HL-60/S4 treated with retinoic acid at 250 ng/mL for 4 days and 3 days (cell line): ENCODE data around the gene LRRC2.
"Not testable (repeated sequence)": the region's sequence is repeated elsewhere in the genome, so short reads cannot be mapped to it uniquely, and the experiment has no call there.

Experiments
- in situ Hi-C: fragments of 300-500 bp; cut with MboI; formaldehyde crosslinking; loops from 2 replicates; pipeline ENCODE4 v1.7.0; 2022; ENCODE audit warnings: low sequenced_read_pairs

LRRC2 gene

DNA sequence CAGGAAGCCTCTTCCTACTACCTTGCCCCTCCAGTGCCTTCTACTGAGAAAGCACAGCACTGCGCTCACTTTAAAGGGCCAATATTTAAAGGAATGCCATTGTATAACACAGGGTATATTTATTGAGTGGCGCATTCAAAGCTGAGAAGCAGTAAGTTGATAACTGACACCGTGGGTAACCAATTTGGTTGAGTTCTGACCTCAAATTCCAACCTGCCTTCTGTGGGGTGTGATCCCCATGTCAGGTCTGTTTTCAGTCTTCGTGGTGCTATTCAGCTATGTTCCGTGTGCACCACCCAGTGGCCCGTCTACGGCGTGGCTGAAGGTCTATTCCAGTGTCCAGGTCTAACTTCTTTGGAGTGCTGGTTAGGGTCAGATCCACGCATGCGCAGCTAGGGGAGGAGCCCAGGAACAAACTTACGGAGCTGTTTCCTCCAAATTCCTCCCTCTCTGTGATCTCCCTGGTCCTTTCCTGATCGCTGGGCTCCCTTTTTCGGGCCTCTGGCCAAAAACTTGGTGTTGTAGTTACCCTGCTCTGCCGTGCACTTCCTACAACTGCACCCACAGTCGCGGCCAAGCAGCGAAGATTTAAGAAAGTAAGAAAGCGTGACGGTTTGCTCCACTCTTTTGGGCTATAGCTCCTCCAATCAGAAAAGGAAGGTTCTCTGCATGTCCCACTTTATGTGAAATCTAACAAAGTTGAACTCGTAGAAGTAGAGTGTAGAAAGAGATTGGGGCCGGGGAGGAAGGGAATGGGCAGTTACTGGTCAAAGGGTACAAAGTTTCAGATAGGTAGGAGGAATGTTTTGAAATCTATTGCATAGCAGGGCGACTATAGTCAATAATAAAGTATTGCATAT, 7.7 kb downstream of the LRRC2 start:
- in situ Hi-C loops = no loop called here

DNA sequence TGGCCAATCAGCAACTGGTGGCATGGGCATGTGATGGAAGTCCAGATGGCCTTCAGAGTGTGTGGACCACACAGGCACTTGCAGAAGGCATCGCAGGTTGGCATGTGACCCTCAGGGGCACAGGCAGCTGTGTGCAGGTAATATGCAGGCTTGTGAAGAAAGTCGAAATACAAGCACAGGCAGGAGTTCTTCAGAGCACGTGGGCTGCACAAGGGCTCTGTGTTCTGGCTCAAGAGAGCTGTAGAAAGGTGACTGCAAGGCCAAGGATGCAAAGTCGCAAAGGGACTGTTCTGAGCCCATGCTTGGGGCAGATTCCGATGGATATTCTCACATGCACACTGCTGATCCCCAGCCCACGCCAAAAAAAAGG, 8.3 kb downstream of the LRRC2 start:
- in situ Hi-C loops = no loop called here

DNA sequence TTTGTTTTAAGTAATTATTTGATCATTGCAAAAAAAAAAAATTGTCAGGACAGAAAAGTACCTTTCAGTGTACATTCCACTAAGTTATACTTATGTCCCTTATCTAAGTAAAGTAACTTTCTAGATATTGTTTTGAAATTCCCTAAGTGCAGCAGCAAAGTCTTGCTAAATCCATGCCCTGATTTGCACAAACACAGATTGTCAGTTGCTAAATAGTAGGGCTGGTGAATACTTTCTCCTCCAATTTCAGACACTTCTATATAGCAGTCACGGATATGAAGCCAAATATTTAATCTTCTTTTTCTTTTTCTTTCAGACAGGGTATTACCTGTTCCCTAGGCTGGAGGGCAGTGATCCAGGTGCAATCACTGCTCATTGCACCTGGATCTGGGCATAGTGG, 12.9 kb downstream of the LRRC2 start:
- in situ Hi-C loops = no loop called here

DNA sequence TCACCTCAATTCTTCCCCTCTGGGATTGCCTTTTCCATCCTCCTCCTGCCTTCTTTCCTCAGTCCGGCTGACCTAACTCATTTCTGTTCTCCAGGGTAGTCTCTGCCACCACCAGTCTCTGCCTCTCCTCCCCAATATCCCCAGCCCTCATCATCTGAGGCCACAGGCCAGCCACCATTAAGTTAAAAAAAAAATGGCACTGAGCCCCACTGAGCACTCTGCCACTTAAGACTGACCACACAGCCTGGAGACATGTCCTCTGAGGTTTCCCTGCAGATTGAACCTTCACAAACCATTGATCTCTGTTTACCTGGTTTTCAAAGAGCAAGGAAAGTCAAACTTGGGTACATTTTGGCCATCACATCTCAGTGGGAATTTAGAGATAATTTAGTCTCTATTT, 13.6 kb downstream of the LRRC2 start:
- in situ Hi-C loops = no loop called here

DNA sequence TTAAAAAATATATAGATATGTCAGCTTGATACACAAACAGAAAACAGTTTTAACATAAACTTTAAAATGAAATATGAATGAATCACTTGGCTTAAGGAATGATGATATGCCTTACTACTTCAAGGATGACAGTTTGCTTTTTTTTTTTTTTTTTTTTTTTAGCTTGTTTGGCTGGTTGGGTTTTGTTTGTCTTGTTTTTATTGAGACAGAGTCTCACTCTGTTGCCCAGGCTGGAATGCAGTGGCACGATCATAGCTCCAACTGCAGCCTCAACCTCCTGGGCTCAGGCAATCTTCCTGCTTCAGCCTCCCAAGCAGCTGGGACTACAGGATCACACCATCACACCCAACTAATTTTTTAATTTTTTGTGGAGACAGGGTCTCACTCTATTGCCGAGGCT, 14.5 kb downstream of the LRRC2 start:
- in situ Hi-C loops = no loop called here

DNA sequence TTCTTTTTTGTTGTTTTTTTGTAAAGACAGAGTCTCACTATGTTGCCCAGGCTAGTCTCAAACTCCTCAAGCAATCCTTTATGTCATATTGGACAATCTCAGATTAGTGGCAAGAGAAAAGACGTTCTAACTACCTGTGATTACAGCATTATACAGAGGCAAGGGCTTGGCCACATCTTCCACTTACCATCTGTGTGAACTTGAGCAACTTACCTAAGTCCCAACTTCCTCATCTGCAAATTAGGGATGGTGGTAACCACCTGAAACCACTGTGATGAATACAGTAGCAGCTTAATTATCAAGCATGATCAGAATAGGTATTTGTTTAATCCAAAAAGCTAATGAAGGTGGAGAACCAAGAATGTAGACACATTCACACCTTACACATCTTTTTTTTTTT, 16.1 kb downstream of the LRRC2 start:
- in situ Hi-C loops = no loop called here

DNA sequence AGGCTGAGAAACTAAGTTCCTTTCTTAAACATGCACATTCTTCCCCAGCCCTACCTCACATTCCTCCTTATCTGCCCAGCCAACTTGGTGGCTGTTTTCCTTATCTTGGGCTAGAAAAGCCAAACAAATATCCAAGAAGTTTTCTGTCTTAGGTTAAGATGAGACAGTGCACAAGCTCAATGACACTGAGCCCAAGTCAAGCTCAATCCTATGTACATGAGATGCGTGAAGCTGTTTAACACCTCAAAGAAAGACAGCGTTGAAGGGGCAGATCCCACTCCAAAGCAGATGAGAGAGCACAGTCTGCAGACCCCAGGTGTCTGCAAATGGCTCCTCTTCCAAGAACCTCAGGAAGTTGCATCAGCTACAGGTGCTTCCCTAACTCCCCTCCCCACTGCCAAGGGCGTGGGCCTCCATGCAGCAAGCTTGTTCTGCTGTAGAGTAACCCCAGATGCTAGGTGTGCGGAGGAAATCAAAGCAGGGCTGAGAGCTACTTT, 16.6 kb downstream of the LRRC2 start:
- in situ Hi-C loops = no loop called here

DNA sequence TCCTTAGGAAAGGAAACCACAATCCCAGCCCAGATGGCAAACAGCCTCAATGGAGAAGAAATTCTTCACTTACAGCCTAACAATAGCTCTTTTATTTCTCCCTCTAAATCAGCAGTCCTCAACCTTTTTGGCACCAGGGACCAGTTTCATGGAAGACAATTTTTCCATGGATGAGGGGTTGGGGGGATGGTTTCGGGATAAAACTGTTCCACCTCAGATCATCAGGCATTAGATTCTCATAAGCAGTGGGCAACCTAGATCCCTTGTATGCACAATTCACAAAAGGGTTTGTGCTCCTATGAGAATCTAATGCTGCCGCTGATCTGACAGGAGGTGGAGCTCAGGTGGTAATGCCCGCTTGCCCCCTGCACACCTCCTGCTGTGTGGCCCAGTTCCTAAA, 17.5 kb downstream of the LRRC2 start:
- in situ Hi-C loops = not testable (repeated sequence)

DNA sequence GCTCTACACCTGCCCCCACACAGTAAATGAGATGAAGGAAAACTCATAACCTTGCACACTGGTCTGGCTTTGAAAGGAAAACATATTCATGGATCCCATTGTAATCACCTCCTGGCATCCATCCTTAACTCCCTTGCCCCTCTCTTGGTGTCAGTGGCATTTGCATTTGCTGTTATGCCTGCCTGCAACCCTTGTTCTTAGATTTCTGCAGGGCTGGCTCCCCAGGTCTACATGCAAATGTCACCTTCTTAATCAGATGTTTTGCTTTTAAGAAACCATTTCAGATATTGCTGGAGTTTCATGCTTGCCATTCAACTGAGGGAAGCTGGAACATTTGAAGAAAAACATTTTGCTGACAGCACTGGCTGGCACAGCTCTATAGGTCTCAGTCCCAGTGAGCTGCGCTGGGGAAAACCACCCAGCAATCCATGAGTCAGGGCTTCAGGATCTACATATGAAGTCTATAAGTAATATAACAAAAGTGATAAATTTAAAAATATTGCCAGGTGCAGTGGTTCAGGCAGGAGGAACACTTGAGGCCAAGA, 19.1 kb downstream of the LRRC2 start:
- in situ Hi-C loops = no loop called here

DNA sequence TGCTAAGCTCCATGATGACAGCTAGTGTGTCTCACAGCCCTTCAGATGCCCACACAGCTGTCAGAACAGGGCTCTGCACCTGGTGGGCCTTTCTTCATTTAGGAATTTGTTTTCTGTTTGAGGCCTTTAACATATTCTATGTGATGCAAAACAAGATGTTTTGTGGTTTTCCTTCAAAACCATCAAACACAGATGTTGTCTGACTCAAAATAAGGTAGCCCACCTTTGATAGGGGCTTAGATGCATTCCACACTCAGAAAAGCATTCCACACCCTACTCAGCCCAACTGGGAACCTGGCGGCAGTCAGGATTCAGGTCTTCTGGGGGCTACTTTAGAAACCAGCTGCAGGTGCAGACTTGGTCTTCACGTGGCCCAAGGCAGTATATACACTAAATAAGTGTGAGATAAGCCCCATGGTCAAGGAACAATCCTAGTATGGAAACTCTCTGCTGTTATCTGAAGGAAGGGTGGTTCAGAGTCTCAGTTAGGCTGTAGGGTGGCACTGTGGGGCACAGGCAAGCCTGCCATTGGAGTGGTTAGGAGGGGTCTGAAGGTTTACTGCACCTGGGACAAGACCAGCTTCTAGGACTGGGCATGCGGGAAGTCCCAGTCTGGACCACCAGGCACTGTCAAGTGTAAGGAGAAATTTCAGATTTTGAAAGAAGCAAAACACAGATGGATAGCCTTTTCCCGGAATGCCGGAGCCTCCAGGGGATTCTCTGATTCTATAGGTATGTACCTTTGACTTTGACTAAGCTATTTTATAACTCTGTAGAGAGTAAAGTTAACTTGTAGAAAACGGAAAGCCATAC, 20.1 kb downstream of the LRRC2 start:
- in situ Hi-C loops = no loop called here

DNA sequence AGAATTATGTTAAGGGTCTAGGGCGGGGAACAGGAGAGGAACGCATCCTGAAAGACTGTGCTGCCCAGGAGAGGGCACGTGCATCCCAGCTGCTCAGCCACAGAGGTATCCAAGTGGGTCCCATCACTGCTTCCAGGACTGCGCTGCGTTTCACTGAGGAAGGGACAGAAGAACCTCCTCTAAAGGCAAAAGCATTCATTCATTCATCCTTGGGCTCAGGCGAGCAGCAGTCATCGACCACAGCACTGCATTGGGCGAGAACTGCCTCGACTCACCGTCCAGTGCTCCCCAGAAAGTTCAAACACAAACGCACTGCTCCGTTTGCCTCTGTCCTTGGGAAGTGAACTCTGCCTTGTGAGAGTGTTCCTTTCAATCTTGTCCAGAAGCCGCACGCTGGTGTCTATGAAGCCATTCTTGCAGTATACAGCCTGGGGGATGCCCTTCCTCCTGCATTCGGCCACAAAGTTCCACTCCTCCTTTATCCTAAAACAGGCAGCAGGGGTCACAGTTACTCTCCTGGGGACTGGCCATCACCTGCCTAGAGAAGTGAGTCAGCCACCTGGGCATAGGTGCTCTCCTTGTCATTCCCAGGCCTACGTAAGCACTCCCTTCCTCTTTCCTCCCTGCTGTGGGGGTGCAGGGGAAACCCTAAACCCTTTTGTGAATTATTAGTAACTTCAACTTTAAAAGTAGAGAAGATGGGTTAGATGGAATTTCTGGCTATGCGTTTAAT, 21.2 kb downstream of the LRRC2 start:
- in situ Hi-C loops = no loop called here

DNA sequence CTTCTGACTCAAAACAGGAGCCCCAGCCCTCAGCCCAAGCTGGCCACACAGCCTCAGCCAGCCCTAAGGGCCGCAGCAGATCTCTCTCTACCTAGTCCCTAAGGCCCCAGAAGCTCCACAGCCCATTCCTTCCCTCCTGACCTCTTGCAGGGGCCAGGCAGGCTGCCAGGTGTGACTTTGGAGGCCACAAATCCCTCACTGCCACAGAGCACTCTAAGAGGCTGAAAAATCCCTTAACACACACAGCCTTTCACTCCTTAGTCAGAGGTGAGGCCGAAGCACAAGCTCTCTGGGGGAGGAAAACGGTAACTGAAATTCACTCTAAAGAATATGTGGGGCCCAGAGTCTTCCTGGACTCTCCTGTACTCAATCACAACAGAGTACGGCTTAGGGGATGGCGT, 23.3 kb downstream of the LRRC2 start:
- in situ Hi-C loops = no loop called here

DNA sequence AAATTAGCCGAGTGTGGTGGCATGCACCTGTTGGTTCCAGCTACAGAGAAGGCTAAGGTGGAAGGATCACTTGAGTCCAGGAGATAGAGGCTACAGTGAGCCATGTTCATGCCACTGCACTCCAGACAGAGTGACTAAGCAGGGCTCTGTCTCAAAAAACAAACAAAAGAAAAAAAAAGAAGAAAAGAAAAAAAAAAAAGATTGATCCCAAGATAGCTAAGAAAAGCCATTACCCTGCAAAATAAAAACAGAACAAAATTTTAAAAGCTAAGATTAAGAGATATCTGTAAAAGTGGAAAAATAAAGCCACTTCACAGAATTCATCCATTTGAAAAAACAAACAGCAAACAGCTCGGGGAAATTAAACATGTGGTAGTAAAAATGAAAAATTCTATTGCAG, 23.8 kb downstream of the LRRC2 start:
- in situ Hi-C loops = no loop called here

DNA sequence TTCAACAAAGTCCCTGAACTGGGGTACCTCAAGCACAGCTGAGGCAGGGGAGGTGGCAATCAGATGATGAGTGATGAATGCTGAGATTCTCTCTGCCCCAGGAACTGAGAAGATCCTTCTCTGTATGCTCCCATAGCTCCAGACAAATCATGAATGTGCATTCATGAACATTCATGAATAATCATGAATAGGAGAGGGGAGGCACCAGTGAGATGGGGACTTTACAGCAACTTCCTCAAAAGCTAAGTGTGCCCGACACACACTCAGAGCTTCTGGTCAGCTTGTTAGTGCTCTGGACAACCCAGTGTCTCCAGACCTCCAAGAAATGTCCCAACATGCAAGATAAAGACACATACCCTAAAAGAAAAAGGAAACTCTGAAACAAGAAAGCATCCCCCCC, 24.3 kb downstream of the LRRC2 start:
- in situ Hi-C loops = no loop called here

DNA sequence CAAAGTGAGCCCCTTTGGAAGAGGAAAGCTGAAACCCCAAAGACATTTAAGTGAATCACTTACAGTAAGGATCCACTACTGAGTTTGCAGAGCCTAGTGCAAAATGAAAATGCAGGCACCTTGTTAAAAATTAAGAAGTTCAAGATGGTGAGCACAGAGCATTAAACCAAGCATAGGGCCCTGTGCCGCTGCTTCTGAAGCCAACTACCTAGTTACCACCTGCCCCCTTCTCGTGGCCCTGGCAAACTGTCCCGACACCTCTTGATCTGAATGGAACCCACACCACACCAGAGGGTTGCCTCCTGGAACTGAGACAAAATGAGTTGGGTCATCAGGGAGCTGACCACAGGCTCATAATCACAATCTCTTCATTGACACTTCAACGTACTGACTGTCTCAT, 25.6 kb downstream of the LRRC2 start:
- in situ Hi-C loops = no loop called here

DNA sequence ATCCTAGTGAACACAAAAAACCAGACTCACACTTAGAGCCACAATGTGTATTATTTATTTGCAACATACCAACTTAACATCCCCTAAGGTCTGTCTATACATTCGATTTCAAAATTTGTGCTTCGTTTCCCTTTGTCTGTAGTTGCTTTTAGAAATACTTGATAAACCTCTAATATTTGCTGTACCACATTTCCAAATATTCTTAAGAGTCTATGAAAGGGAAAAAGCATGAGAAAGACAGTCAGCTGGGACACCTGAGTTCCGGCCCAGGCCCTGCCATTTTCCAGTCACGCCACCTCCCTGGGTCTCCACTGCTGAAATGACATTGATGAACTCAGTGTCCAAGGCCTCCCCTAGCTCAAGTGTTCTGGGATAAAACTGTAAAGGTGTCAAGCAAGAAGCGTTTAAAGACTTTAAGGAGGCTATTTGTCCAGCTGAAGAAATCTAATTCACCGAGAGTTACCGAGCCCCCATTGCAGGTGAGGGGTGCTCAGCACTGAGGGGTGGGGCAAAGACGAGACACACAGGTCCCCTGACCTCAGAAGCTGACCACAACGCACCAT, 26.6 kb downstream of the LRRC2 start:
- in situ Hi-C loops = no loop called here

DNA sequence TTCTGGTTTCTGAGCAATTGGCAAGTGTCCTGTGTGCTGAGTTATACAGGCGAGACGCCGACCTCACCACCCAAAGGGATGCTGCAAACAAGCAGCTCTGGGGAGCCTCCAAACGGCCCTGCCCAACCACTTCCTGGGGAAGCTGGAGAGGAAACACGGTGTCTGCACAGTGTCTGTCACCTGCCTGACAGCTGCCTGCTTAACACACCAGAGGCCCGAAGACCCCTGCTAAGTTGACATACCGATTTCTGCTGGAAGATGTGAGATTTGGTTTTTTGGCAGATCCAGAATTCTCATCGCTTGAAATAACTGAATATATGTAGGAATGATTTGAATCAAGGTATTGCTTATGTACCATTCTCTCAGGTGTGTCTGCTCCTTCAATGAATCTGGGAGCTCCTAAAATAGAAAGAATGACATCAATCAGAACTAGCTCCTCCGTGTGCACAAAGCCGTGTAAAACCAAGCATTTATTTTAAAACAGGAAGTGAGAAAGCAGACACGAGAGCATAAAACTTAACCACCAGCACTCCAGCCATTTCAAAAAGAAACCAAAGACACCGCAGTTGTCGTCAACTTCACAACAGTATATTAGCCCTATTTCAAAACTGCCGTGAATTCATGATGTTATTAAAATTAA, 27.2 kb downstream of the LRRC2 start:
- in situ Hi-C loops = no loop called here

DNA sequence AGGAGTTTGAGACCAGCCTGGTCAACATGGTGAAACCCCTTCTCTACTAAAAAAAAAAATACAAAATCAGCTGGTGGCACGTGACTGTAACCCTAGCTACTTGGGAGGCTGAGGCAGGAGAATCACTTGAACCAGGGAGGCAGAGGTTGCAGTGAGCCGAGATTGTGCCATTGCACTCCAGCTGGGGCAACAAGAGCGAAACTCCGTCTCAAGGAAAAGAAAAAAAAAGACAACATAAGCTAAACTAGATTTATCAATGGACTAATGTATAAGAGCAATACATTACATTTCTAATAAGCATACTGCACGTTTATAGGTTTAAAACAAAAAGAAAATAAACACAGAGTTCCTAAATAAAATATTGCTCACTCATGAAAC, 27.7 kb downstream of the LRRC2 start:
- in situ Hi-C loops = not testable (repeated sequence)

DNA sequence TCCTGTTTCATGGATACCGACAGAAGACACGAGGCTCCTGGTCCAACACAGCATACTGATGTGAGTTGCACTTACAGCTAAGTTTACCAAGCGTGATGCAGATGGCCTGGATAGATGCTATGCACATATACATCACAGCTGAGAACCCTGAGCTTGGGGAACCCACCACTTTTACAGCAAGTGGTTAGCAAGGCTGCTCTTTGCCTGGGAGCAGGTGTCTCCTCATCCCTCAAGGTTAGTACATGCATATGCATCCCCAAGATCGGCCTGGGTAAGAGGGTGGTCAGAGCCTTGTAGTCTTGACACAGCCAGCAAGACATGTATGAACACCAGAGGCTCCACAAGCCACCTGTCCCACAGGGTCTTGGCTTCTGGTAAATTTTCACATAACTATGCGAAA, 28.3 kb downstream of the LRRC2 start:
- in situ Hi-C loops = no loop called here

DNA sequence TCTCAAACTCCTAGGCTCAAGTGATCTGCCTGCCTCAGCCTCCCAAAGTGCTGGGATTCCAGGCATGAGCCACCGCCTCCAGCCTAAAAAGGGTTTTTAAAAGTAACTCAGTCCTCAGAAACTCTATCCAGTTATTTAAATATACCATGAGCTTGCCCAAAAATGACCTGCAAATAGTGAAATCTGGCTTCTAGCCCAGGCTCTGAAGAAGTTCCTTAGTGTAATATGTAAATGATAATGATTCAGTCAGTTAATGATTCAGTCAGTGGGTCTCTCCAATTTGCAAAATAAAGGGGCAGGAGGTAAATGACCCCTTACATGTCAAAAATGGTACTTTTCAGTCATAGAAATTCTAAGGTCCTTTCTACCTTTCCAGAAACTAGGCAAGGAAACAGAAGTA, 28.8 kb downstream of the LRRC2 start:
- in situ Hi-C loops = no loop called here
